GM18526 (cell line): ENCODE results near the gene SMURF2.

ENCODE experiments used
- POLR2A ChIP-seq: IDR thresholded peaks from 3 replicates; pipeline ENCODE4 v1.6.1; 2011; ENCODE audit not compliant: insufficient read length; ENCODE audit errors: extremely low read depth

SMURF2 gene

DNA sequence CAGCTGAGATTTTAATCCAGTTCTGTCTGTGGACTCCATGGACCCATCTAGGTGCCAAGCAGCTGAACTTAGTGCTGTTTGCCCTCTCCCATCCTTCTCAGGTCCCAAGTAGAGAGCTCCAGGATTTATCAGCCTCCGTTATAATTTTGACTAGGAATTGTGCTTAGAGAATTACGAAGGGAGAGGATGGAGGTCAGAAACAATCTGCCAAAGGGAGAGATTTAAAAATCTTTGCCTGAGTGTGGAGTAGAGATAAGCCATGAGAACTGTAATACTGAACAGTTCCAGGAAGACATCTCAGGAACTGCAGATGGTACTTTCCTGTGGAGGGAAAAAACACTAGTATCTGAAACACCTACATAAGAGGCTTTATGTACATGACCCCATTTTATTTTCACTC lies 128.3 kb downstream of the SMURF2 start:
- no peak for TF ChIP-seq POLR2A

DNA sequence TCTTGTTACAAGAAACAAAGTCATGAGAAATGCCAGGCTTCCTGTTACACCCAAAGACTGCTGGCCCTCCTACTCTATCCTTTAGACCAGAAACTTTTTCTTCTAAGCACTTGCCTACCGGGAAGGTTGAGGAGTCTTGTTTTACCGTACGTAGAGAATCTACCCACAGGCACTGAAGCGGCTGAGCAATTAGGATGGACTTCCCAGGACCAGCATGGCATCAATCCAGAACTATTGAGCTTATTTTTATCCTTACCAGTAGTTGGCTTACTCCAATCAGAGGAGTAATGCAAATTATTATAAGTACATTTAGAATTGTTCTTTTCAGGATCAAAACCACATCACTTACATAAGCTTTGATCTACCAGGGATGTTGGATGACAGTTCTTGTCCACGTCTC lies 129.7 kb downstream of the SMURF2 start:
- TF ChIP-seq POLR2A = no peak

GRCh38 chr17:64531955-64532371 lies 130.1 kb downstream of the SMURF2 start:
- TF ChIP-seq POLR2A = no peak

GRCh38 chr17:64529221-64529620 lies 132.9 kb downstream of the SMURF2 start:
- no peak for TF ChIP-seq POLR2A

GRCh38 chr17:64527914-64528313 lies 134.2 kb downstream of the SMURF2 start:
- no peak for TF ChIP-seq POLR2A

DNA sequence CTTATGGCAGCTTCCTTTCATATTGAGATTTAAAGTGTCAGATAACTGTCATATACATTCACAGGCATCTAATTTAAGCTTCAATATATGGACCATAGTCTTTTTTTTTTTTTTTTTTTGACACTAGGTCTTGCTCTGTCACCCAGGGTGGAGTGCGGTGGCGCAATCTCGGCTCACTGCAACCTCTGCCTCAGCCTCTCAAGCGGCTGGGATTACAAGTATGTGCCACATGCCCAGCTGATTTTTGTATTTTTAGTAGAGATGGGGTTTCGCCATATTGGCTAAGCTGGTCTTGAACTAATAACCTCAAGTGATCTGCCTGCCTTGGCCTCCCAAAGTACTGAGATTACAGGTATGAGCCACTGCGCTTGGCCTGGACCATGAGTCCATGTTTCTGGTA lies 141.7 kb downstream of the SMURF2 start:
- no peak for TF ChIP-seq POLR2A

DNA sequence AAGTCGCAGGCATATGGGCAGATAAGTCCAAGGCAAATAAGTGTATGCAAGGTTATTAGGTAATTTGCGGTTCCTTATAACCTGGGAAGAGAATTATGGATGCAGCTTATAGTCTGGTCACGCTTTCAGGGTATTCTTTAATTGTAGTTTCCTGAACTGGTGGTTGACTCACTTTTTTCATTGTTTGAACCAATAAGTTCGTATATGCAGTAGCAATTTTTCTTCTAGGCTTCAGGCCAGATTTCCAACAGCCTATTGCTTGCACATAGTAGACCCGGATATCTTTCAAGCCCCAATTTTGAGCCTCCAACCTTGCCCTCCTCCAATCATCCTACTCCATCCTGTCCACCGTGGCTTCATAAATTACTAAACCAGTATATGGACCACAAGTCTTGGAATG lies 142.5 kb downstream of the SMURF2 start:
- no peak for TF ChIP-seq POLR2A

- no peak for TF ChIP-seq POLR2A
Measured at GRCh38 chr17:64515829-64516228, 146.3 kb downstream of the SMURF2 start.

- no peak for TF ChIP-seq POLR2A
Measured at GRCh38 chr17:64515419-64515818, 146.7 kb downstream of the SMURF2 start.

- no peak for TF ChIP-seq POLR2A
Measured at GRCh38 chr17:64509179-64509578, 152.9 kb downstream of the SMURF2 start.

DNA sequence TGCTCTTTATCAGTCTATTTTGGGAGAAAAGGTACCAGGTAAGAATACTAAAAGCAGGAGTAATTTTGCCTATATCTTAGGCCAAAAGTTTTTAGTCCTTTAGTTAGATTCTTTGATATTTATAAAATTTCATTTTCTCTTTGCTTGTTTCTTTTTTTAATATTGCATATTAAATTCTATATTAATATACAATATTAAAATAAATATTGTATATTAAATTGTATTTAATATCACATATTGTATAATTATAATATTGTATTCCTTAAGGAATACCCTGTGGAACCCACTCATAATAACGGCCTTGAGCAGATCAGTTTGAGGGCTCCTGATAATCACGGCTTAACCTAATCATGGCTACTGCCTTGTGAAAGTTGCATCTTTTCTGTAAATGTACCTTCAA lies 153.4 kb downstream of the SMURF2 start:
- TF ChIP-seq POLR2A = no peak

DNA sequence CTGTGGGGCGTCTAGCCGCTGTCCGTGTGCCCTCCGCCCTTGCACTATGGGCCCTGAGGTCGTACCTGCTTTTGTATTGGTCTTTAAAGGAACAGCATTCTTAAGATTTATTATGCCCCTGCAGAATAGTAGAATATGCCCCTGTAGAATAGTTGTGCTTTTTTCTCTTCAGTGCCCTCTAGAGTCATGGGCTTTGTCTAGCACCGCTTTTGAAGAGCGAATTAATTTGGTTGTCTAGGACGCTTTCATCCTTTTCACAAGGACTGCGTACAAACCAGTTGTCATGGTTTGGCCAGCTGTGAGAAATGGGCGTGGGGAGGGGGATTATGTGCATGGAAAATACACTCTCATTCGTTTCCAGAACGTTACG lies 154.7 kb downstream of the SMURF2 start:
- no peak for TF ChIP-seq POLR2A

DNA sequence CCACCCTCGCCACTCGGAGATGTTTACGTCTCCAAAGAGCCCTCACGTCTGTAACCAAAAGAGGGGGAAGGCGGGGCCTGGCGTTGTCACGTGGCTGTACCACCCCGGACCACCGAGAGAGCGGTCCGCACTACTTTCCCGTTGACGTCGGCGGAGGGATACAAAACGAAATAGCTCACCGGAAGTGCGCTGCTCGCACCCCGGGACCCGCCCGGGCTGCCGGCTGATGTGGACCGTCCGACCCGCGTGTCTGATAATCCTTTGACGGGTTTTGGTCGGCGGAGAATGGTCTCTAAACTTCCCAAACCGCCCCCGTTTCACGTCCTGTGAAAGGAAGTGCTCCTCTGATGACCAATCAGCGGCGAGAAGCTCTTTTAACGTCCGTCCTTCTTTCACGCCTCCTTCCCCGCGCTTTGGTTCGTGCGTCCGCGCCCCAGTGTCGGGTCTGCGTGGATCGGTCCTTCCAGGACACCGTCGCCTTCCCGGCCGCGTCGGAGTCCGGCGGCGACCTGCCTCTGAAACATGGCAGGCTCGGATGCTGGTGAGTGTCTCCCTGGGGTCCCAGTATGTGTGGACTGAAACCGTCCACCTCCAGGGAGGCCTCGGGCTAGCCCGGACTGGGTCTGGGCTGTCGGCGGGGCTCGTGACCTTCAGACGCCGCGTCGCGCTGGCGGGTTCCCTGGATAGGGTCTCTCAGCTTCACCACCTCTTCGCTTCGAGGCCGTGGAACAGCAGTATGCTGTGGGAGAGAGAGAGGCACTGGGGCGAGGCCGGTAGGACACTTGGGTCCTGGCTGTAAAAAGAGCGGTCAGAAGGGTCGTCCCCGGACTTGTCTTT lies 155.3 kb downstream of the SMURF2 start, which contains the start of gene CEP95:
TSS of gene CEP95 (plus strand) at position 402 of the 837 bp plus-strand sequence. CDS start at position 523, 121 bp downstream.
- peak; percentile 84 for TF ChIP-seq POLR2A

- peak; percentile 99 for TF ChIP-seq POLR2A
Measured at GRCh38 chr17:64506201-64506575, 155.9 kb downstream of the SMURF2 start, which contains the start of gene DDX5. Gene DDX5 (minus strand): TSS chr17:64506289. CDS start chr17:64506119, 170 bp downstream.

GRCh38 chr17:64505340-64506200 lies 156.5 kb downstream of the SMURF2 start:
- peak; percentile 51 for TF ChIP-seq POLR2A

DNA sequence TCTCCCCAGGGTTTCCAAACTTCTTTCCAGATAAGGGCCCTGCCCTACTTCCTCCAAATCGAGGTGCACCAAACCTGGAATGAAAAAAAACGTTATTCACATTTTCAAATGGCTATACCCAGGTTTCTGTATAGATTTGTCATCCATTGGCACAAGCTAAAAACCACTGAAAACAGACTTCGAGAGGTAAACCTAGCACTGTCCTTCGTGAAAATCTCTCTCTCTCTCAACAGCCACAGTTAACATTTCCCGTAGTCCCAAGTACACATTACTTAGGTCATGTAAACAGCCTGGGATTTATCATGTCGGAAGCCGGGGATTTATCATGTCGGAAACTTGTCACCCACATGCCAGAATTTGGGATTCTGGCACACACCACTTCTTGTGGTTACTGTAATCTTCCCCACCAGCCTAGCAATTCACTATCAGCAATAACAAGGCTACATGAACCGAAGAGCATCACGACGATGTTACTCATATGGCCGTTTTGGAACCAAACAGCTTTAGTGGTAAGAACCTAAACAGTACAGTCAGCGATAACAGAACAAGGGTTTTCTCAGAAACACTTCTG lies 157.3 kb downstream of the SMURF2 start:
- TF ChIP-seq POLR2A = no peak
